CD14-positive monocyte (primary cell): Measurements from ENCODE around the gene DDX20. TPM values are rescaled to one million over a fixed set of nuclear protein-coding genes. Genes with fewer than 3 reads are reported as not detected.
A peak's percentile ranks its signal among the peaks of the same experiment; 100 is the strongest.

Experiments used
- DNase-seq, 3 donors: peaks; one replicate each; pipeline ENCODE4 v3.0.0-alpha.2; 2011 to 2022
- H2AFZ ChIP-seq: 2 replicates; pipeline ENCODE4 v1.6.0; 2012; ENCODE audit warnings: mild to moderate bottlenecking, low read depth, low read length, inconsistent platforms; ENCODE audit not compliant: insufficient read depth, poor library complexity, severe bottlenecking
- H3K27ac ChIP-seq, 2 donors: 1 replicate in 1 of 2; 2 replicates in 1 of 2; pipeline ENCODE4 v1.5.1; 2012 to 2013; ENCODE audit warnings: low read length in 2 of 2, control low read depth in 1 of 2, inconsistent platforms in 1 of 2, low read depth in 1 of 2, mild to moderate bottlenecking in 1 of 2
- H3K27me3 ChIP-seq, 2 donors: one replicate each; pipeline versions ENCODE4 v1.6.0 to v1.6.1; 2011 to 2013; ENCODE audit warnings: low read length in 2 of 2; ENCODE audit not compliant: control insufficient read depth in 2 of 2, insufficient read depth in 2 of 2
- H3K36me3 ChIP-seq, 2 donors: replicated peaks in 1 of 2; 1 replicate in 1 of 2; 2 replicates in 1 of 2; pipeline versions ENCODE4 v1.5.1 to v1.6.1; 2012 to 2013; ENCODE audit warnings: low read length in 2 of 2, control low read depth in 1 of 2, inconsistent platforms in 1 of 2, mild to moderate bottlenecking in 1 of 2; ENCODE audit not compliant: insufficient read depth in 2 of 2, control insufficient read depth in 1 of 2
- H3K4me1 ChIP-seq, 2 donors: 1 replicate in 1 of 2; 2 replicates in 1 of 2; pipeline versions ENCODE4 v1.5.1 to v1.6.1; 2012 to 2013; ENCODE audit warnings: low read length in 2 of 2, control low read depth in 1 of 2, inconsistent platforms in 1 of 2, mild to moderate bottlenecking in 1 of 2, moderate library complexity in 1 of 2; ENCODE audit not compliant: insufficient read depth in 2 of 2, control insufficient read depth in 1 of 2
- H3K4me2 ChIP-seq: replicated peaks from 2 replicates; pipeline ENCODE3; 2012; ENCODE audit warnings: low read length, moderate library complexity, mild to moderate bottlenecking; ENCODE audit not compliant: poor library complexity, severe bottlenecking; ENCODE audit errors: extremely low read depth
- H3K4me3 ChIP-seq, 3 experiments: fragments of 200-600 bp in 1 of 3; sonication (generic) in 1 of 3; replicated peaks in 1 of 3; 1 replicate in 2 of 3; 2 replicates in 1 of 3; pipeline ENCODE4 v1.5.1; 2011 to 2013; ENCODE audit warnings: low read length in 3 of 3, mild to moderate bottlenecking in 3 of 3, control low read depth in 2 of 3, low read depth in 2 of 3, inconsistent platforms in 1 of 3, moderate library complexity in 1 of 3
- H3K79me2 ChIP-seq: 2 replicates; pipeline ENCODE4 v1.6.0; 2012; ENCODE audit warnings: mild to moderate bottlenecking, control low read depth, inconsistent platforms, low read length, moderate library complexity; ENCODE audit not compliant: insufficient read depth
- H3K9ac ChIP-seq: 2 replicates; pipeline ENCODE4 v1.6.0; 2017; ENCODE audit warnings: low read length, mild to moderate bottlenecking; ENCODE audit not compliant: insufficient read depth, poor library complexity, severe bottlenecking
- H3K9me3 ChIP-seq, 2 donors: replicated peaks in 1 of 2; 1 replicate in 1 of 2; 2 replicates in 1 of 2; pipeline versions ENCODE4 v1.5.1 to v1.6.1; 2012 to 2013; ENCODE audit warnings: low read length in 2 of 2, control low read depth in 1 of 2; ENCODE audit not compliant: control insufficient read depth in 1 of 2, insufficient read depth in 1 of 2
- H4K20me1 ChIP-seq: 2 replicates; pipeline ENCODE4 v1.6.0; 2012; ENCODE audit warnings: mild to moderate bottlenecking, low read length, control low read depth, moderate library complexity; ENCODE audit not compliant: insufficient read depth
- H3K27ac Mint-ChIP-seq, 7 donors: one replicate each; pipeline ENCODE4 v1.8.0; 2020; ENCODE audit warnings: mild to moderate bottlenecking in 7 of 7, mixed read lengths in 7 of 7, moderate library complexity in 6 of 7, inconsistent platforms in 2 of 7
- H3K27me3 Mint-ChIP-seq, 3 donors: one replicate each; pipeline ENCODE4 v1.8.0; 2021 to 2022; ENCODE audit warnings: low read depth in 3 of 3, mild to moderate bottlenecking in 3 of 3, mixed read lengths in 3 of 3, moderate library complexity in 3 of 3, inconsistent platforms in 1 of 3
- H3K36me3 Mint-ChIP-seq, 2 donors: one replicate each; pipeline ENCODE4 v1.8.0; 2020; ENCODE audit warnings: mixed read lengths in 2 of 2, inconsistent platforms in 1 of 2, mild to moderate bottlenecking in 1 of 2
- H3K4me1 Mint-ChIP-seq: one replicate; pipeline ENCODE4 v1.8.0; 2020; ENCODE audit warnings: mild to moderate bottlenecking, mixed read lengths
- H3K4me3 Mint-ChIP-seq, 2 donors: one replicate each; pipeline ENCODE4 v1.8.0; 2020; ENCODE audit warnings: mild to moderate bottlenecking in 2 of 2, mixed read lengths in 2 of 2, moderate library complexity in 1 of 2
- H3K9me3 Mint-ChIP-seq, 7 donors: one replicate each; pipeline ENCODE4 v1.8.0; 2020 to 2022; ENCODE audit warnings: mixed read lengths in 7 of 7, mild to moderate bottlenecking in 6 of 7, moderate library complexity in 6 of 7, inconsistent platforms in 2 of 7
- CTCF ChIP-seq: fragments of 200-600 bp; IDR thresholded peaks from one replicate; pipeline ENCODE4 v1.8.0; 2022; ENCODE audit warnings: antibody characterized with exemption, mild to moderate bottlenecking
- WGBS: methylation state at CpG from one replicate; pipeline ENCODE4 v1.1.5; 2013; ENCODE audit warnings: missing lambda C conversion rate; ENCODE audit not compliant: insufficient coverage; 5-methylcytosine and 5-hydroxymethylcytosine counted together
- intact Hi-C, 2 donors: fragments of 100-400 bp; cut with micrococcal nuclease; formaldehyde crosslinking; loops; one replicate each; pipeline versions ENCODE4 v1.15.0 to v1.15.1; 2023
- polyA plus RNA-seq, 3 donors: library from polyadenylated mRNA; depleted of rRNA in 1 of 3; unstranded in 2 of 3; stranded (reverse) in 1 of 3; fragments of 300-500 nt in 2 of 3; fragments of >200 nt in 1 of 3; fragmentation: Illumina TruSeq in 2 of 3; gene quantifications; 1 replicate in 2 of 3; 2 replicates in 1 of 3; pipeline ENCODE4 v1.2.3, GENCODE V29; 2012 to 2021

Gene DDX20
- polyA plus RNA-seq, 3 donors, result 3.1 to 4.1 (median 4.0) TPM

GRCh38 chr1:111731956-111732355, 23.7 kb upstream of the DDX20 start:
- H4K20me1 ChIP-seq, result peaks cover 5% of the 10 kb centered on the region
- no peaks in the 10 kb centered on the region for H3K9me3 ChIP-seq
- intact Hi-C loops, result loop anchor here (10.0 kb wide), 4 partner anchors 117 to 767 kb away; partner anchors contain the start of genes ADORA3 (in 1 of the 2), DENND2D (in 1 of the 2), LRIF1 (in 1 of the 2) and RAP1A (in 1 of the 2)
- Mint-ChIP-seq H3K4me1 (peaks cover 6% of the 10 kb centered on the region), H3K9me3 (peaks cover 0 to 3% (median 0%) of the 10 kb centered on the region in 7 donors), H3K27me3 (peaks cover 2 to 5% (median 4%) of the 10 kb centered on the region in 3 donors), H3K27ac (peak overlapping the region in 1 of 7 donors; percentile 84), H3K4me3 (no peak overlapping the region), H3K36me3 (peaks cover 24 to 35% of the 10 kb centered on the region in 2 donors)
- peaks cover 44 to 45% of the 10 kb centered on the region in 2 donors for H3K4me1 ChIP-seq
- DNase-seq, result no peak
- no peak overlapping the region for H3K4me3 ChIP-seq
- WGBS, result 95% methylated on average over 4 of the region's 6 CpGs
- no peak for TF ChIP-seq CTCF
- H3K9ac ChIP-seq, result no peak overlapping the region
- H3K27me3 ChIP-seq, result peaks cover 0 to 1% of the 10 kb centered on the region in 2 donors
- H3K79me2 ChIP-seq, result no peaks in the 10 kb centered on the region
- H3K27ac ChIP-seq, result peak overlapping the region in 1 of 2 donors; percentile 98
- no peak overlapping the region for H3K4me2 ChIP-seq
- no peak overlapping the region for H2AFZ ChIP-seq
- H3K36me3 ChIP-seq, result peaks cover 3 to 8% of the 10 kb centered on the region in 2 donors

GRCh38 chr1:111732718-111733117, 23.0 kb upstream of the DDX20 start:
- Mint-ChIP-seq H3K9me3 (peaks cover 0 to 3% (median 0%) of the 10 kb centered on the region in 7 donors), H3K27me3 (peaks cover 5 to 13% (median 11%) of the 10 kb centered on the region in 3 donors), H3K4me1 (peaks cover 14% of the 10 kb centered on the region), H3K4me3 (no peak overlapping the region), H3K36me3 (peaks cover 26 to 27% of the 10 kb centered on the region in 2 donors), H3K27ac (no peak overlapping the region)
- intact Hi-C loops, result loop anchor here (10.0 kb wide), 4 partner anchors 118 to 768 kb away; partner anchors contain the start of genes ADORA3 (in 1 of the 2), DENND2D (in 1 of the 2), LRIF1 (in 1 of the 2) and RAP1A (in 1 of the 2)
- Histone ChIP-seq H3K27ac (peak overlapping the region; percentile 95 to 98), H3K4me1 (peaks cover 52 to 53% of the 10 kb centered on the region in 2 donors), H3K79me2 (no peaks in the 10 kb centered on the region), H3K27me3 (peaks cover 2 to 9% of the 10 kb centered on the region in 2 donors), H3K36me3 (peaks cover 0 to under 1% of the 10 kb centered on the region in 2 donors), H3K4me2 (peak overlapping the region; percentile 76), H2AFZ (peak overlapping the region; percentile 26), H3K4me3 (no peak overlapping the region), H3K9ac (peak overlapping the region; percentile 84), H3K9me3 (no peaks in the 10 kb centered on the region), H4K20me1 (peaks cover 1% of the 10 kb centered on the region)
- 100% methylated on average over 5 of the region's 7 CpGs for whole genome bisulfite sequencing
- no peak for DNase-seq
- no peak for TF ChIP-seq CTCF
